ENCODE results near the gene MEF2A.

Gene MEF2A

GRCh38 chr15:99680276-99680675, 114.5 kb downstream of the MEF2A start:
- intact Hi-C loops (cut with DNase I) = no loop called here
- DNase-seq = no peak

DNA sequence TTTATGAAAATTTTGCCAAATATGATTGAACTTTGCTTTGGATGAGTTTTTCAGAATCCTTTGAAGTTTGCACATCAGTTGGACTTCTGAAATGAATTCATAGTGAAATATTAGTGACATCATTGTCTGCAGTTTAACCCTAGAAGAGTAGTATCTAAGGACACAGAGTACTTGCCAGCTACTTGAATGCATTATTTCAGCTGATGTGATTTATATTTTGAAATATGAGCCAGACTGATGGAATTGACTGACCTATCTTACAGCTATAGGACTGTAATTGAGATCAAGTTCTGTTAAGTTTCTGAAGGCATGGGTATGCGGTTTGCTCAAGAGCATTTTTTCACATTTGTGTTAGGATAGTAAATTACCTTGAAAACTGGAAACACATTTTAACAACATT, 116.2 kb downstream of the MEF2A start:
- no peak for DNase-seq
- intact Hi-C loops (cut with DNase I) = no loop called here

- intact Hi-C loops (cut with DNase I) = no loop called here
- peak in 1 of 42 donors; percentile 18 for DNase-seq
These were observed 116.7 kb downstream of the MEF2A start for GRCh38 chr15:99682455-99682854.

- intact Hi-C loops (cut with DNase I) = no loop called here
- DNase-seq = no peak
These were observed 117.4 kb downstream of the MEF2A start for GRCh38 chr15:99683000-99683670.

DNA sequence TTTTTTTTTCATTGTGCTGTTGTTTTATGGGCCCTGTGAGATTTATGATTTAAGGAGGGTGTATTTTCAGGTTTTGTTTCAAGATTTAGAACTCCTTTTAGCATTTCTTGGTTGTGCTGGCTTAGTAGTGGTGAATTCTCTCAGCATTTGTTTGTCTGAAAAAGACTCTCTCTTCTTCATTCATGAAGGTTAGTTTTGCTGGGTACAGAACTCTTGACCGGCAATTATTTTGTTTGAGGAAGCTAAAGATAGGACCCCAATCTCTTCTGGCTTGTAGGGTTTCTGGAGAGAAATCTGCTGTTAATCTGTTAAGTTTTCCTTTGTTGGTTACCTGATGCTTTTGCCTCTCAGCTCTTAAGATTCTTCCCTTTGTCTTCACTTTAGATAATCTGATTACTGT, 120.5 kb downstream of the MEF2A start:
- intact Hi-C loops (cut with DNase I) = no loop called here
- no peak for DNase-seq

- DNase-seq = no peak
- intact Hi-C loops (cut with DNase I) = no loop called here
These were observed 127.0 kb downstream of the MEF2A start for GRCh38 chr15:99692825-99693224.

GRCh38 chr15:99696096-99696495, 130.3 kb downstream of the MEF2A start:
- DNase-seq = no peak
- intact Hi-C loops (cut with DNase I) = no loop called here

GRCh38 chr15:99702895-99703602, 137.3 kb downstream of the MEF2A start:
- intact Hi-C loops (cut with DNase I) = no loop called here
- DNase-seq = no peak

DNA sequence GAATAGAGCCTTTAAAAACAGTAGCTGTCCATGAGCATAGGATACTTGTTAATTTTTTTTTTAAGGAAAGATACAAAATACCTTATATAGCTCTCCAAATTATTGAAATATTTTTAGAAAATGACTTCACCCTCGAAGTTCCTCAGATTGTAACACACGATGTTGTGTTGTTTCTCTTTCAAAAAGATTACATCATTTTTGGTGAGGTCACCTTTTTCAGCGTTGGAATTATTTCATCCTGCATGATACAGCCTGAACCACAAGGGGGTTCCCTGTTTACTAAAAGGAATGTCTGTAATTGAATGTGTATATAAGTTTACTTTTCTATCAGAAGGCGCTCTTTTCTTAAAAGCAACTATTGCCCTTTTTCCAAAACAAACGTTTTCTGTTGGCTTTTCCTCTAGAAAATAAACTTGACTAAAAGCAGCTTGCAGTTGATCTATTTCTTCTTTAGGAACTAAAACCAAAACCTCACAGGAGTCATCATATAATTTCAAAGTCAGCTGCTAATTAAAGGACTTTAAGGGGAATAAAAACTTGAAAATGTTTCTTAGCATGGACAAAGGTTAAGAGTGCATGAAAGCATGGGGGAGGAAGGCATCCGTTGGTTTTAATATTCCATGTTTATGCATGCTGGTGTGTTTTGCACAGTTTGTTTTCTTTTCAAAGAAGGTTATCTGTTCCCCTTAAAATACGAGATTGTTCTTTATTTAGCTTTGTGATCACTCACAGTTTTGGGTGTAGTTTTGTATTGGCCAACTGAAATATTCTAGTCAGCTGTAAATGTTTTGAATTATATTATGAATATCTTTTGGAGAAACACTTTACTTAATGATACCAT, 138.0 kb downstream of the MEF2A start:
- intact Hi-C loops (cut with DNase I) = no loop called here
- DNase-seq = no peak

- intact Hi-C loops (cut with DNase I) = no loop called here
- peak in 16 of 42 donors; percentile 11 to 85 (median 66) for DNase-seq
These were observed 138.7 kb downstream of the MEF2A start for GRCh38 chr15:99704444-99704838.

DNA sequence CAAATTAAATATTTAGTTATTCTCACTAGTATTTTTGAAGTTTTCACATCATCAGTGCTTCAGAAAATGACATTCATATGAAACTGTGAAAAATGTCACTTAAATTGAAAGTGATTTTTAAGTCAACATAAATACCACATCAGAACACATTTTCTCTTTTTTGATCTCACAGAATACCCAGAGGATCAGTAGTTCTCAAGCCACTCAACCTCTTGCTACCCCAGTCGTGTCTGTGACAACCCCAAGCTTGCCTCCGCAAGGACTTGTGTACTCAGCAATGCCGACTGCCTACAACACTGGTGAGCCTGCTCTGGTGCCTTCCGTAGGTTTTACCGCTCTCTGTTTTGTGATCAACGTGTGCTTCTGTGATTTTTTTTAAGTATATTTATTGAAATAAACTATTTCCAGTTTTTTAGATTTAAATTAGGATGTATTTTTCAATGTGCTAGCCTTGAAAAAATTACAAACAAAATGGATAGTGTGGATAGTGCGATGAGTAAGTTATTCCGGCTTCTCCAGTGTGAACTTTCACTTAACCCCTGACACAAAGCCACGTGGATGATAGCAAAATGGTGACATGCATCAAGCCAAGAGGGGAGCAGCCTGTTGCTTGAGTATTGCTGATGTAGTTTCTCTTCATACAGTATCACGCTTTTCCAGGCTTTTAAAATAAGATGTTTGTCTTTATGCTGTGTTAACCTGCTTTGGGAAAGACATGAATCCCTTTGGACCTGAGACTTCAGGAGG, 140.9 kb downstream of the MEF2A start:
- DNase-seq = no peak
- intact Hi-C loops (cut with DNase I) = no loop called here

DNA sequence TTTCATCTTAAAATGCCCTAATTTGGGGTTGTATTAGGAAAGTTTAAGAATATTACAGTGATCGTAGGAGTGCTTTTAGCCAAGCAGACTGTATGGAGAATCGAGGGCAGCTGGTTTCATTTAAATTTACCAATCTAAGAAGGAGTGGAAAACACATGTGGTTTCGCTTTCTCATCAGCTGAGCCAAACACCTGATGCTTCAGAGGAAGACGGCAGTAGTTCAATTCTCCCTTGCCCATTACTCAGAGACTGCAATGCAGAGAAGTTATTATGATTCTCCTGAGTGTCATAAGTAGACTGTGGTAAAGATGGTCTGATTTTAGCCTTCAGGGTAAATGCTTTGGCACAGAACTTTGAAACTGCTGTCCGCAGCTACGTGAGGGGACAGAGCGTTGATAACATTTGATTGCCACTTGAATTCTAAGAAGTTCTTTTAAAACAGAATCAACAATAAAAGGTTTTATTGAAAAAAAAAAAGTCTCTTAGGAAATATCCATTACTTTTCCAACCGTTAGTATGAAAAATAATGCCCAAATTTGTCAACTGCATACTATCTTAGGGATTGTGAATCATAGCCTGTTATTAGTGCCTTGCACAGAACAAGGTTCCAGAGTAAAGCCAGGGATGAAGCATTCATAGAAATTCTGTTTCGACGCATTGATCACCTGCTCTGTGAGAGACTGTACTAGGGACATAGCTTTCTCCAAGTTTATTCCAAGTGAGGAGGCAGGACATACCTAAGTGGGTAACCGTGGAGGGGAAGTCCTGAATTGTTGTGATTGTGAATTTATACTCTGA, 141.9 kb downstream of the MEF2A start:
- no peak for DNase-seq
- intact Hi-C loops (cut with DNase I) = no loop called here

DNA sequence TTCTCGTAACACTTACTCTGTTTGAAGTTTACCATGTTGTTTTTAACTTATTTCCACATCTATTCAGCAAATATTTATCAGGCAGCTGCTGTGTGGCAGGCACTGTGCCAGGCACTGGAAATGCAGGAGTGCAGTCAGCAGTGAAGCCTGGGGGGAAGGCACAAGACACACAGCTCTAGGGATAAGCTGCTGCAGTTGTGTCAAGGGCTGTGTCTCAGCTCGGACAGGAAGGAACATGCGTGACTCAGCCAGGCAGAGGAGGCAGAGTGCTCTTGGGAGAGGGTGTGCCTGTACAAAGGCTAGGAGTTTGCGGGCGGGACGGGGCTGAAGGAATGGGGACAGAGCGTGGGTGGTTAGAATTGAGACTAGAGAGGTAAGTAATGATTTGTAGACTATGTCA, 142.8 kb downstream of the MEF2A start:
- intact Hi-C loops (cut with DNase I) = no loop called here
- peak in 32 of 42 donors; percentile 21 to 81 (median 46) for DNase-seq

- intact Hi-C loops (cut with DNase I) = no loop called here
- DNase-seq = no peak
These were observed 143.6 kb downstream of the MEF2A start for GRCh38 chr15:99709243-99709986.

DNA sequence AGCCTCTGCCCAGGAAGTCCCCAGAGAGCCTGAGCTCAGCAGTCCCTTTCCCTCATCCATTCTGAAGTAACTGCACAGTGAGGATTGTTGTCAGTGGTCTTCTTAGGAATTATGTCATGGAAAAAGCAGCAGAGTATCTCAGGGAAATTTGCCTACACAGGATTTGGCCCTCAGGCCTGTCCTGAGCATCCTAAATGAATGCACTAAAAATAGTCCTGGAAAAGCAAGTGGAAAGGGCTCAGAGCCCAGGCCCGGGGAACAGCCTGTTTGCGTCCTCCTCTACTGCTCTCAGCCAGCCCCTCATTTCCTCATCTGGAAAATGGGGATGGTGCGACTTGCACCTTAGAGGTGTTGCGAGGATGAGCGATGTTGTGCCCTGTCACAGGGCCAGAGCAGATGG, 145.8 kb downstream of the MEF2A start:
- intact Hi-C loops (cut with DNase I) = no loop called here
- no peak for DNase-seq

GRCh38 chr15:99712415-99712814, 146.6 kb downstream of the MEF2A start:
- intact Hi-C loops (cut with DNase I) = no loop called here

DNA sequence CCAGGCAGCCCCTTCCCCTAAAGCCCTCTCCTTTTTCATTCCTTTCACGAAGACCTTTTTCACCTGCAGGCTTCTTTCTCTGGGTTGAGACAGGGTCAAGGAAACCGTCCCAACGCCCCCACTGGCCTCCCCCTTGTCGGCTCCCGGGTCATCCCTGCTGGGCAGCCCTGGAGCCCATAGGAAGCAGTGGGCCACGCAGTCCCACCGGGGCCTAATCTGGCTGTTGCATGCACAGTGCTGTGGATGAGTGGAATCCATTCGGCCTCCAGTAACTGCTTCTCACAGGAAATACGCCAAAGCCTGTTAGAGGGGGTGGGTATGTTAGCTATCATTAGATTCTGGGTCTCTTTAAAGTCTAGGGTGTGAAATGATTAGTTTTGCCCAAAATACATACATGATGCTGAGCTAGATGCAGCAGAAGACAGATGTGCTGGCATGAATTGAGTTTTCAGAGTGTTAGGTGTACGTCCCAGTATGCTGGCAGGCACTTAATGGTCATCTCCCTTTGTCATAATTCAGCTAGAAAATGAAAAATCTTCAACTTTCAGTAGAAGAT, 150.8 kb downstream of the MEF2A start:
- peak in 1 of 42 donors; percentile 32 for DNase-seq
- intact Hi-C loops (cut with DNase I) = no loop called here

More at GRCh38 chr15:99712415-99712814, 146.6 kb downstream of the MEF2A start:
- DNase-seq = peak in 5 of 42 donors; percentile 15 to 67 (median 57)

Data from head of caudate nucleus (tissue), 42 donors.